ENCODE measurements around the gene TBK1. TPM values are rescaled to one million over a fixed set of nuclear protein-coding genes. Genes with fewer than 3 reads are reported as not detected.

The TBK1 gene
- total RNA-seq, 1 experiment from 2014 or later = 26.2 TPM

DNA sequence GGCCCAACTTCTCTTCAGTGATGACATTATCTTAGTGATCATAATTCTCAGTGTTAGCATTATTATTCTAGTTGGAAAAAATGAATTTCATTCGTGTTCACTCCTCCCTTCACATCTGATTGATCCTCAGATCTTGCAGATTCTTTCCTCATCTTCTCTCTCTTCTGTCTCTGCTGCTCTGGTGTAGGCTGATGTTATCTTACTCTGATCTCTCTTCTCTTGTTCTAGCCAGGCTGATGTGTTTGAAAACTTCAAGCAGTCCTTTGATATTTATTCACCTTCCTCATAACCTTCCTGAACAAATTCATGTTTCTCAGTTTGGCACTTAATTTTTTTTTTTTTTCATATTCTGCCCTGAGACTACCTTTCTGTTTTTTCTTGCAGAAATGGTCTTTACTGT is 5.6 kb upstream of the TBK1 start:
- DNase-seq = no peak
- Histone ChIP-seq H3K27me3 (ENCODE audit: insufficient read depth, low read depth) (no peaks in the 10 kb centered on the region), H3K9me3 (ENCODE audit: insufficient read depth, low read depth) (no peaks in the 10 kb centered on the region), H3K36me3 (ENCODE audit: low read depth) (peaks cover 56% of the 10 kb centered on the region), H3K79me2 (ENCODE audit: low read depth) (0 out of 2 replicates have a peak, but pooled peaks cover 7% of the 10 kb centered on the region), H3K4me1 (replicated peaks; ENCODE audit: insufficient read depth) (0 out of 2 replicates have a peak, but pooled peaks cover 14% of the 10 kb centered on the region), H3K9me2 (ENCODE audit: insufficient read depth) (no peaks in the 10 kb centered on the region), H3K4me2 (no peak overlapping the region), H4K20me1 (ENCODE audit: insufficient read depth) (peaks cover 29% of the 10 kb centered on the region), H2AFZ (no peak overlapping the region), H3K4me3 (no peak overlapping the region), H3K27ac (0 out of 2 replicates have a peak overlapping the region, but pooled peaks have one; percentile 8), H3F3A (ENCODE audit: insufficient read depth, low read depth) (peaks cover 79% of the 10 kb centered on the region)
- no TSS peak for BruUV-seq (replicated peaks)
- intact Hi-C loops (cut with micrococcal nuclease; ENCODE audit: unreplicated experiment) = no loop called here
- CTCF ChIA-PET = no interaction called here
- no peak for TF ChIP-seq EZH2 (IDR thresholded peaks at IDR 0.05; ENCODE audit: low read depth)
- TF ChIP-seq, protein P1, sequence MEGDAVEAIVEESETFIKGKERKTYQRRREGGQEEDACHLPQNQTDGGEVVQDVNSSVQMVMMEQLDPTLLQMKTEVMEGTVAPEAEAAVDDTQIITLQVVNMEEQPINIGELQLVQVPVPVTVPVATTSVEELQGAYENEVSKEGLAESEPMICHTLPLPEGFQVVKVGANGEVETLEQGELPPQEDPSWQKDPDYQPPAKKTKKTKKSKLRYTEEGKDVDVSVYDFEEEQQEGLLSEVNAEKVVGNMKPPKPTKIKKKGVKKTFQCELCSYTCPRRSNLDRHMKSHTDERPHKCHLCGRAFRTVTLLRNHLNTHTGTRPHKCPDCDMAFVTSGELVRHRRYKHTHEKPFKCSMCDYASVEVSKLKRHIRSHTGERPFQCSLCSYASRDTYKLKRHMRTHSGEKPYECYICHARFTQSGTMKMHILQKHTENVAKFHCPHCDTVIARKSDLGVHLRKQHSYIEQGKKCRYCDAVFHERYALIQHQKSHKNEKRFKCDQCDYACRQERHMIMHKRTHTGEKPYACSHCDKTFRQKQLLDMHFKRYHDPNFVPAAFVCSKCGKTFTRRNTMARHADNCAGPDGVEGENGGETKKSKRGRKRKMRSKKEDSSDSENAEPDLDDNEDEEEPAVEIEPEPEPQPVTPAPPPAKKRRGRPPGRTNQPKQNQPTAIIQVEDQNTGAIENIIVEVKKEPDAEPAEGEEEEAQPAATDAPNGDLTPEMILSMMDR (conservative IDR thresholded peaks at IDR 0.05) = no peak
- POLR2A ChIA-PET (ENCODE audit: unreplicated experiment) = no interaction called here

DNA sequence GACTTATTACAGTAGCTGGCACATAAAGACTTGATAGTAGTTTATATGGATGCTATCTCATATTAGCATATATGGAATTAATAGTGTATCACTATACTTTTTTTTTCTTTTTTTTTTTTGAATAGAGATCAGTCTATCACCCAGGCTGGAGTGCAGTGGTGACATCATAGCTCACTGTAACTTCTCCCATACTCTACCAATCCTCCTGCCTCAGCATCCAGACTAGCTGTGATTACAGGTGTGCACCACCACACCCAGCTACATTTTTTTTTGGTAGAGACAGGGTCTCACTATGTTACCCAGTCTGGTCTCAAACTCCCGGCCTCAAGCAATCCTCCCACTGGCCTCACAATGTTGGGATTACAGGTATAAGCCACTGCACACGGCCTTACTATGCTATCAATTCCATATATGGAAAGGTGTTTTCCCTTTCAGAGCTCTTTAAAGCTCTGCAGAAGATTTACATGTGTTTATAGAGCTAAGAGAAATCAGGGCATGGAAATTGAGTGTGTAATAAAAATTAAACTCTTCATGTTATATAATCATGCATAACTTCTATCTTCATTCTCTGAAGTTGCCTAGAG is 1.8 kb upstream of the TBK1 start:
- peak overlapping the region; percentile 69; the same call in 1 of the 2 replicates for H3K4me3 ChIP-seq
- intact Hi-C loops (cut with micrococcal nuclease; ENCODE audit: unreplicated experiment) = loop anchor here (5.0 to 10.0 kb wide), 2 partner anchors 48 to 155 kb away; partner anchors contain the start of gene XPOT
- H4K20me1 ChIP-seq (ENCODE audit: insufficient read depth) = peaks cover 33% of the 10 kb centered on the region
- TF ChIP-seq EZH2 (IDR thresholded peaks at IDR 0.05; ENCODE audit: low read depth) = no peak
- TF ChIP-seq, protein P1 (conservative IDR thresholded peaks at IDR 0.05) = no peak
- H3K27ac ChIP-seq = peak overlapping the region; percentile 87; the same call in 1 of the 2 replicates
- peak overlapping the region; percentile 89 for H3K4me2 ChIP-seq
- ChIA-PET CTCF (interaction anchor here (0.6 kb wide), 1 partner anchor 522 kb away, joined by 22 read pairs; no protein-coding TSS in a partner anchor), POLR2A (ENCODE audit: unreplicated experiment) (no interaction called here)
- H2AFZ ChIP-seq = no peak overlapping the region
- DNase-seq = no peak
- H3K9me3 ChIP-seq (ENCODE audit: insufficient read depth, low read depth) = no peaks in the 10 kb centered on the region
- peaks cover 26% of the 10 kb centered on the region for H3K36me3 ChIP-seq (ENCODE audit: low read depth)
- no TSS peak for BruUV-seq (replicated peaks)
- H3F3A ChIP-seq (ENCODE audit: insufficient read depth, low read depth) = peaks cover 62% of the 10 kb centered on the region
- H3K79me2 ChIP-seq (ENCODE audit: low read depth) = peaks cover 28% of the 10 kb centered on the region
- peaks cover 26% of the 10 kb centered on the region for H3K4me1 ChIP-seq (replicated peaks; ENCODE audit: insufficient read depth)
- H3K27me3 ChIP-seq (ENCODE audit: insufficient read depth, low read depth) = no peaks in the 10 kb centered on the region
- H3K9me2 ChIP-seq (ENCODE audit: insufficient read depth) = no peaks in the 10 kb centered on the region

DNA sequence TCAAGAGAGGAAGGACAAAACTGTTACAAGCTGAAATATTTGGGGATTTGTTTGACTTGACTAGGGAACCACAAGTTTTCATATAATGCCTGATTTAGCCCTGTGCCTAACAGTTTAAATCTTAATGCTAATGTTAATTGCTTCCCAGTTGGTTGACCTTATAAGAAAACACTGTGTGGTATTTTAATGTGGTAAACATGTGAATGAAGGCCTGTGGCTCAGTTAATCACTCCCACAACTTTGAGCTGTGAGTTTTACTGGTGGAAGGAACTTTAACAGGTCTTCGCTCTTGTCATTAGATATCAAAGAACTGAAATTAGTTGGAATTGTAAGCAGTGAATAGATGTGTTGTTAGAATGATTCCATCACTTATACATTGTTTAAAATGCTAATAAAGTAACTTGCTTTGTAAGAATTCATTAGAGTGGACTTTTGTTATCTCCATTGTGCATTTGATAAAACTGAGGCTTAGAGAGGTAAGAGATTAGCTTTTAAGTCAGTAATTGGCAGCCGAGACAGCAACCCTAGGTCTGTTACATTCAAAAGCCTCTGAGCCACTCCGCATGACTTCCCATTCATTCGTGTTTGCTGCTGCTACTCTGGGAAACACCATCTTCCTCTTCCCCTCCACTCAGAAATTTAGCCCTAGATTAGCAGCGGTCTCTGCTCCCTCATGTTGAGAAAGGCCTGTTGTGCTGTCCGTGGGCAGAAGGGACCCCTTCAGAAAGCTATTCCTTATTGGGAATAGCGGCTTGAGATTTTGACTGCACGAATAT is 1.0 kb upstream of the TBK1 start:
- H3K4me1 ChIP-seq (replicated peaks; ENCODE audit: insufficient read depth) = peaks cover 26% of the 10 kb centered on the region
- H4K20me1 ChIP-seq (ENCODE audit: insufficient read depth) = peaks cover 40% of the 10 kb centered on the region
- peaks cover 58% of the 10 kb centered on the region for H3F3A ChIP-seq (ENCODE audit: insufficient read depth, low read depth)
- H3K9me2 ChIP-seq (ENCODE audit: insufficient read depth) = no peaks in the 10 kb centered on the region
- TF ChIP-seq, protein P1 (conservative IDR thresholded peaks at IDR 0.05) = no peak
- TF ChIP-seq EZH2 (IDR thresholded peaks at IDR 0.05; ENCODE audit: low read depth) = no peak
- ChIA-PET POLR2A (ENCODE audit: unreplicated experiment) (no interaction called here), CTCF (interaction anchor here (0.6 kb wide), 2 partner anchors 114 to 523 kb away, joined by 3 to 22 read pairs; no protein-coding TSS in a partner anchor)
- DNase-seq = no peak
- peak overlapping the region; percentile 87 for H3K27ac ChIP-seq
- peaks cover 26% of the 10 kb centered on the region for H3K36me3 ChIP-seq (ENCODE audit: low read depth)
- H3K4me2 ChIP-seq = peak overlapping the region; percentile 89
- no TSS peak for BruUV-seq (replicated peaks)
- intact Hi-C loops (cut with micrococcal nuclease; ENCODE audit: unreplicated experiment) = loop anchor here (5.0 to 10.0 kb wide), 2 partner anchors 49 to 154 kb away; partner anchors contain the start of gene XPOT
- peak overlapping the region; percentile 69 for H3K4me3 ChIP-seq
- peaks cover 35% of the 10 kb centered on the region for H3K79me2 ChIP-seq (ENCODE audit: low read depth)
- H2AFZ ChIP-seq = 0 out of 2 replicates have a peak overlapping the region, but pooled peaks have one; percentile 73
- no peaks in the 10 kb centered on the region for H3K27me3 ChIP-seq (ENCODE audit: insufficient read depth, low read depth)
- no peaks in the 10 kb centered on the region for H3K9me3 ChIP-seq (ENCODE audit: insufficient read depth, low read depth)
